ENCODE measurements around the gene SLC7A5. TPM values are rescaled to one million over a fixed set of nuclear protein-coding genes. Genes with fewer than 3 reads are reported as not detected.
A peak's percentile ranks its signal among the peaks of the same experiment; 100 is the strongest.

Gene SLC7A5
- total and polyA plus RNA-seq, 2 of the 13 experiments (the other 11 are each of a cell fraction or from before 2014, with no cell fraction given) = 79.6 to 155 TPM

DNA sequence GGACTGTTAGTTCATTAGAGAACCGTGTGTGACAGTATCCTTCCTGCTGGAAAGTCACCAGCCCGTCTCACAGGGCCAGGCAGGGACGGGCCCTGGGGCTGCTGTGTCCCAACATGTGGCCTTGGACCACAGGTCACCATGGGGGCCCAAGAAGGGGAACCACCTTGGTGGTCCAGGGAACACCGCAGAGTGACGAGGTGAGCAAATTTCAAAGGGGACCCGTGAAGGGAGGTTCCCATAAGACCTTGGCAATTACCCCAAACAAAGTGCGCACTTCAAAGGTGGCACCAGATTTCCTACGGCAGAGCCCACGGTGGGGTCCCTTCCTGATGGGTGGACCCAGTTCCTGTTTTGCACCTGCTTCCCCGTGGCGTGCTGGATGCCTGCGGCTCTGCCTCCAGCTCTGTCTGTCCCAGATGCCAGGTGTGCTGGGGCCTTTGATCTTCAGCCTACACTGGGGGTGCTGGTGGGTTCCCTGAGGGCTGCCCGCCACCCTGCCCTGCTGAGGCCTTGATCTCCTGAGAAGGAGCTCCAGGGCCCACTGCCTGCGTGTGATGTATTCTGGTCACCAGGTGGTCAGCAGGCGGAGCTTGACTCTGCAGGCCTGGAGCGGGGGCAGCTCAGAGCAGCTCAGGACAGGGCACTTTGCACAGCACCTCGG is 27.0 kb downstream of the SLC7A5 start (continued):
- peak; percentile 12; the same call in 1 of the 2 replicates for TF ChIP-seq YEATS2 (CRISPR knock-in tag; IDR thresholded peaks at IDR 0.05; ENCODE audit: borderline replicate concordance)
- TF ChIP-seq ZNF572 (CRISPR knock-in tag; IDR thresholded peaks at IDR 0.05) = no peak
- no peak for TF ChIP-seq TRIM24 (CRISPR knock-in tag; IDR thresholded peaks at IDR 0.05)
- TF ChIP-seq ZNF772 (CRISPR knock-in tag; IDR thresholded peaks at IDR 0.05) = peak; percentile 71
- no peak for TF ChIP-seq ATM (IDR thresholded peaks at IDR 0.05; ENCODE audit: borderline replicate concordance)
- peak; percentile 62 for TF ChIP-seq MED8 (CRISPR knock-in tag; IDR thresholded peaks at IDR 0.05; ENCODE audit: insufficient replicate concordance)
- no peak for TF ChIP-seq CHD2 (IDR thresholded peaks at IDR 0.05; ENCODE audit: low read depth, low read length)
- TF ChIP-seq ZNF121 (CRISPR knock-in tag; IDR thresholded peaks at IDR 0.05) = no peak
- no peak; the same call in 1 of the 2 replicates for TF ChIP-seq TCF7L2 (IDR thresholded peaks at IDR 0.05; ENCODE audit: low read depth, low read length)
- TF ChIP-seq SMARCE1 (IDR thresholded peaks at IDR 0.05; ENCODE audit: borderline replicate concordance) = no peak
- no peak for TF ChIP-seq SATB2 (CRISPR knock-in tag; IDR thresholded peaks at IDR 0.05)
- no peak for TF ChIP-seq KDM3A (CRISPR knock-in tag; IDR thresholded peaks at IDR 0.05; ENCODE audit: low read depth)
- no peak for TF ChIP-seq ZNF607 (CRISPR knock-in tag; IDR thresholded peaks at IDR 0.05; ENCODE audit: borderline replicate concordance)
- TF ChIP-seq, protein P1, sequence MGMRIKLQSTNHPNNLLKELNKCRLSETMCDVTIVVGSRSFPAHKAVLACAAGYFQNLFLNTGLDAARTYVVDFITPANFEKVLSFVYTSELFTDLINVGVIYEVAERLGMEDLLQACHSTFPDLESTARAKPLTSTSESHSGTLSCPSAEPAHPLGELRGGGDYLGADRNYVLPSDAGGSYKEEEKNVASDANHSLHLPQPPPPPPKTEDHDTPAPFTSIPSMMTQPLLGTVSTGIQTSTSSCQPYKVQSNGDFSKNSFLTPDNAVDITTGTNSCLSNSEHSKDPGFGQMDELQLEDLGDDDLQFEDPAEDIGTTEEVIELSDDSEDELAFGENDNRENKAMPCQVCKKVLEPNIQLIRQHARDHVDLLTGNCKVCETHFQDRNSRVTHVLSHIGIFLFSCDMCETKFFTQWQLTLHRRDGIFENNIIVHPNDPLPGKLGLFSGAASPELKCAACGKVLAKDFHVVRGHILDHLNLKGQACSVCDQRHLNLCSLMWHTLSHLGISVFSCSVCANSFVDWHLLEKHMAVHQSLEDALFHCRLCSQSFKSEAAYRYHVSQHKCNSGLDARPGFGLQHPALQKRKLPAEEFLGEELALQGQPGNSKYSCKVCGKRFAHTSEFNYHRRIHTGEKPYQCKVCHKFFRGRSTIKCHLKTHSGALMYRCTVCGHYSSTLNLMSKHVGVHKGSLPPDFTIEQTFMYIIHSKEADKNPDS (CRISPR knock-in tag; IDR thresholded peaks at IDR 0.05) = no peak
- no peak for TF ChIP-seq HES4 (CRISPR knock-in tag; IDR thresholded peaks at IDR 0.05; ENCODE audit: borderline replicate concordance)
- TF ChIP-seq ATF7-NPFF (CRISPR knock-in tag; IDR thresholded peaks at IDR 0.05; ENCODE audit: low read depth) = no peak
- TF ChIP-seq EEA1 (CRISPR knock-in tag; IDR thresholded peaks at IDR 0.05; ENCODE audit: borderline replicate concordance) = no peak
- 0 out of 2 replicates have a peak, but pooled peaks have one; percentile 43 for TF ChIP-seq ZNF160 (CRISPR knock-in tag; IDR thresholded peaks at IDR 0.05)
- TF ChIP-seq HDAC1 (CRISPR knock-in tag; IDR thresholded peaks at IDR 0.05) = peak; percentile 88
- TF ChIP-seq ZFP82 (CRISPR knock-in tag; IDR thresholded peaks at IDR 0.05; ENCODE audit: borderline replicate concordance) = no peak
- peak; percentile 67; the same call in 1 of the 2 replicates for TF ChIP-seq SNAPC4 (CRISPR knock-in tag; IDR thresholded peaks at IDR 0.05)
- no peak for TF ChIP-seq SUZ12 (IDR thresholded peaks at IDR 0.05; ENCODE audit: low read depth, low read length)
- TF ChIP-seq NFIC (IDR thresholded peaks at IDR 0.05; ENCODE audit: low read length) = no peak
- TF ChIP-seq ZGPAT (CRISPR knock-in tag; IDR thresholded peaks at IDR 0.05) = no peak
